Activated CD4-positive, alpha-beta memory T cell treated with anti-CD3 and anti-CD28 coated beads, Interleukin-2, amount 10 ng/mL, durations not matched to agents 7 days and 5 days (primary cell): ENCODE measurements around the gene OR5B17. TPM values are rescaled to one million over a fixed set of nuclear protein-coding genes. Genes with fewer than 3 reads are reported as not detected.

Experiments
- total RNA-seq, 2 experiments: library from RNA; stranded (reverse); gene quantifications; one replicate each; pipeline ENCODE4 v1.2.3, GENCODE V29; 2021

The OR5B17 gene
- total RNA-seq, 2 experiments from 2014 or later = not detected

Other genes with a start within 250 kb of the OR5B17 start
- gene OR9I1, start 233.5 kb downstream of the OR5B17 start, total RNA-seq = not detected
- not detected for gene OR9Q2, start 170.0 kb downstream of the OR5B17 start, total RNA-seq
- gene OR1S2, start 154.9 kb downstream of the OR5B17 start, total RNA-seq = not detected
- gene OR1S1, start 146.3 kb downstream of the OR5B17 start, total RNA-seq = not detected
- gene OR10Q1, start 130.2 kb downstream of the OR5B17 start, total RNA-seq = not detected
- gene OR10W1, start 90.8 kb downstream of the OR5B17 start, total RNA-seq = not detected
- not detected for gene OR5B3, start 47.8 kb upstream of the OR5B17 start, total RNA-seq
- gene OR5B2, start 69.1 kb upstream of the OR5B17 start, total RNA-seq = not detected
- not detected for gene OR5B12, start 83.2 kb upstream of the OR5B17 start, total RNA-seq
- under 1 TPM; 0.25 to 0.35 TPM for gene OR5B21, start 149.0 kb upstream of the OR5B17 start, total RNA-seq
- gene LPXN, start 216.8 kb upstream of the OR5B17 start, total RNA-seq = 100 to 1,000 TPM; 137 to 138 TPM
- 10 to 100 TPM; 53.5 to 55.2 TPM for gene ZFP91, start 220.0 kb upstream of the OR5B17 start, total RNA-seq